Muscle of leg (tissue), 11 donors: ENCODE results near the gene TECTA. TPM values are rescaled to one million over a fixed set of nuclear protein-coding genes. Genes with fewer than 3 reads are reported as not detected.

Source experiments
- DNase-seq: peaks from one replicate; pipeline ENCODE4 v3.0.0; 2013
- H3K27ac ChIP-seq: one replicate; pipeline ENCODE4 v1.5.1; 2013; ENCODE audit warnings: mild to moderate bottlenecking, low read length, control low read depth
- H3K27me3 ChIP-seq: one replicate; pipeline ENCODE4 v1.6.1; 2013; ENCODE audit warnings: low read length; ENCODE audit not compliant: control insufficient read depth, insufficient read depth
- H3K36me3 ChIP-seq: one replicate; pipeline ENCODE4 v1.6.1; 2013; ENCODE audit warnings: low read length; ENCODE audit not compliant: control insufficient read depth, insufficient read depth
- H3K4me1 ChIP-seq: one replicate; pipeline ENCODE4 v1.6.1; 2013; ENCODE audit warnings: low read length; ENCODE audit not compliant: control insufficient read depth, insufficient read depth
- H3K4me3 ChIP-seq: one replicate; pipeline ENCODE4 v1.5.1; 2013; ENCODE audit warnings: low read length, control low read depth
- H3K9me3 ChIP-seq: replicated peaks from 2 replicates; pipeline ENCODE4 v1.6.1; 2013; ENCODE audit warnings: low read depth, low read length; ENCODE audit not compliant: control insufficient read depth
- WGBS: methylation state at CpG from one replicate; pipeline ENCODE4 v1.1.5; 2013; ENCODE audit warnings: missing lambda C conversion rate; ENCODE audit not compliant: insufficient coverage; 5-methylcytosine and 5-hydroxymethylcytosine counted together
- polyA plus RNA-seq, 8 donors: library from polyadenylated mRNA; unstranded; fragments of 120-200 nt; gene quantifications; one replicate each; pipeline versions ENCODE4 v1.2.1 to v1.2.3, GENCODE V29; 2013; ENCODE audit warnings: inconsistent platforms in 1 of 8, low replicate concordance in 1 of 8; ENCODE audit not compliant: insufficient read length in 8 of 8, insufficient read depth in 1 of 8
- total RNA-seq: library from RNA; stranded (reverse); fragments of 120-200 nt; gene quantifications from one replicate; pipeline ENCODE4 v1.2.4, GENCODE V29; 2013

The TECTA gene
- total and polyA plus RNA-seq, 9 donors, result 0.89 to 1.7 (median 1.4) TPM

DNA sequence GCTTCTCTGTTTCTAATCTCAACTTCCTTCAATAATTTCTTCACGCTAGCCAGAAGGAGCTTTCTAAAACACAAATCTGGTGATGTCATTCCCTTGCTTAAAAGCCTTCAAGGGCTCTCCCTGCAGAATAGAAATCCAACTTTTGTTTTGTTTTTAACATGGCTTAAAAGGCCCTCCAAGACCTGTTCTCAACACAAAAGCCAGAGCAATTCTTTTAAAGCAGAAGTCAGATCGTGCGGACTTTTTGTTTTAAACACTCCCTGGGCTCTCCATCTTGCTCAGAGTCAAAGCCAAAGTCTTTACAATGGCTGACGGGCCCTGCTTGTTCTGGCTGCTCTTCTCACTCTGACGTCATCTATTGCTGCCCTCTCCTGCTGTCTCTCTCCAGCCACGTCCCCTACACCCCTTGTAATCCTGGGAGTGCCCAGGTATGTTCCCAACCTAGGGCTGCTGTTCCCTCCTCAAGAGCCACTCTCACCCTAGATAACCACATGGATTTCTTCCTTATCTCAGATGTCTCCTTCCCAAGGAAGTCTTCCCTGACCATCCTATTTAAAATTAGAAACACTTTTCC, 22.5 kb downstream of the TECTA start:
- peaks cover 3% of the 10 kb centered on the region for H3K4me1 ChIP-seq
- H3K27ac ChIP-seq, result no peak overlapping the region
- H3K9me3 ChIP-seq, result peaks cover 8% of the 10 kb centered on the region
- peak; percentile 68 for DNase-seq
- H3K27me3 ChIP-seq, result peaks cover 3% of the 10 kb centered on the region
- no peak overlapping the region for H3K4me3 ChIP-seq
- 18% methylated on average over 6 of the region's 6 CpGs for whole genome bisulfite sequencing
- no peaks in the 10 kb centered on the region for H3K36me3 ChIP-seq

DNA sequence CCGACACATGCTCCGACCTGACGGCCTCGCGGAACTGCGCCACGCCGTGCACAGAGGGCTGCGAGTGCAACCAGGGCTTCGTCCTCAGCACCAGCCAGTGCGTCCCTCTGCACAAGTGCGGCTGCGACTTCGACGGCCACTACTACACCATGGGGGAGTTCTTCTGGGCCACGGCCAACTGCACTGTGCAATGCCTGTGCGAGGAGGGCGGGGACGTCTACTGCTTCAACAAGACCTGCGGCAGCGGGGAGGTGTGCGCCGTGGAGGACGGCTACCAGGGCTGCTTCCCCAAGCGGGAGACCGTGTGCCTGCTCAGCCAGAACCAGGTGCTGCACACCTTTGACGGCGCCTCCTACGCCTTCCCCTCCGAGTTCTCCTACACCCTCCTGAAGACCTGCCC, 26.8 kb downstream of the TECTA start:
- peaks cover 3% of the 10 kb centered on the region for H3K27me3 ChIP-seq
- H3K4me3 ChIP-seq, result no peak overlapping the region
- no peak overlapping the region for H3K27ac ChIP-seq
- H3K9me3 ChIP-seq, result no peaks in the 10 kb centered on the region
- no peaks in the 10 kb centered on the region for H3K36me3 ChIP-seq
- H3K4me1 ChIP-seq, result peaks cover 3% of the 10 kb centered on the region
- WGBS, result 93% methylated on average over 30 of the region's 30 CpGs
- no peak for DNase-seq

DNA sequence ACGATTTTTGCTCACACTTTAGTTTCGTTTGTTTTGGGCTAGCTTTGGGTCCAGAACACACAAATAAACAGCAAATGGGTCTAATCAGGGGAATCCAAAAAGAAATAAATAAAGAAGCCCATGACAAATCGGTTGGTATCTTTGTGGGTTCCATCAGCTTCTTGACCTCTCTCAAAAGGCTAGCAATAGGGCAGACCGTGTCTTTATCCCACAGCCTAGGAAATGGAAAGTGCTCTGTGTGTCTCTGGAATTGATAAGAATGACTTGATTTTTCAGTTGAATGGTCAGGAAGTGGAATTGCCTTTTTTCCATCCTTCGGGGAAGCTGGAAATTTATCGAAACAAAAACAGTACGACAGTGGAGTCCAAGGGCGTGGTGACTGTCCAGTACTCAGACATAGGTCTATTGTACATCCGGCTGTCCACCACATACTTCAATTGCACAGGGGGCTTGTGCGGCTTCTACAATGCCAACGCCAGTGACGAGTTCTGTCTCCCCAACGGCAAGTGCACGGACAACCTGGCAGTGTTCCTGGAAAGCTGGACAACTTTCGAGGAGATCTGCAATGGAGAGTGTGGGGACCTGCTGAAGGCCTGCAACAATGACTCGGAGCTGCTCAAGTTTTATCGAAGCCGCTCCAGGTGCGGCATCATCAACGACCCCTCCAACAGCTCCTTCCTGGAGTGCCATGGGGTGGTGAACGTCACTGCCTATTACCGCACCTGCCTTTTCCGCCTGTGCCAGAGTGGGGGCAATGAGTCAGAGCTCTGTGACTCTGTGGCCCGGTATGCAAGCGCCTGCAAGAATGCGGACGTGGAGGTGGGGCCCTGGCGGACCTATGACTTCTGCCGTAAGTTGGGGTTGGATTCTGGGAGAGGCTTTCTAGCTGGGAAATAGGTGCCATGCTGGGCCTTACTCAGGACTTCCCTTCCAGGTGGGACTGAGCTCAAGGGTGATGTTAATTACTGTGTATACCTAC, 28.6 kb downstream of the TECTA start:
- H3K27ac ChIP-seq, result no peak overlapping the region
- H3K36me3 ChIP-seq, result no peaks in the 10 kb centered on the region
- H3K4me1 ChIP-seq, result peaks cover 5% of the 10 kb centered on the region
- WGBS, result 92% methylated on average over 22 of the region's 29 CpGs
- H3K27me3 ChIP-seq, result peaks cover 3% of the 10 kb centered on the region
- no peaks in the 10 kb centered on the region for H3K9me3 ChIP-seq
- DNase-seq, result no peak
- no peak overlapping the region for H3K4me3 ChIP-seq

DNA sequence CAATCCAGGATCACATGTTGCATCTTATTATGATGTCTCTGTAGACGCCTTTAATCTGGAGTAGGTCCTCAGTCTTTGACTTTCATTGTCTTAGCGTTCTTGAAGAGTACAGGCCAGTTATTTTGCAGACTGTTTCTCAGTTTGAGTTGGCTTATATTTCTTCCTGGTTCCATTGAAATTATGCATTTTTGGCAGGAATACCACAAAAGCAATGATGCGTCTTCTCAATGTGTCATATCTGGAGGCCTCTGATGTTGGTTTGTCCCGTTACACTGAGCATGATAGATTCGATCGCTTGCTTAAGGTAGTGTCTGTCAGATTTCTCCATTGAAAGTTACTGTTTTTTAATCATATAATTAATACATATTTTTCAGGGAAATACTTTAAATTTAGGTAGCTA, 30.6 kb downstream of the TECTA start:
- WGBS, result no CpG with 5 or more reads among the region's 6 CpGs

DNA sequence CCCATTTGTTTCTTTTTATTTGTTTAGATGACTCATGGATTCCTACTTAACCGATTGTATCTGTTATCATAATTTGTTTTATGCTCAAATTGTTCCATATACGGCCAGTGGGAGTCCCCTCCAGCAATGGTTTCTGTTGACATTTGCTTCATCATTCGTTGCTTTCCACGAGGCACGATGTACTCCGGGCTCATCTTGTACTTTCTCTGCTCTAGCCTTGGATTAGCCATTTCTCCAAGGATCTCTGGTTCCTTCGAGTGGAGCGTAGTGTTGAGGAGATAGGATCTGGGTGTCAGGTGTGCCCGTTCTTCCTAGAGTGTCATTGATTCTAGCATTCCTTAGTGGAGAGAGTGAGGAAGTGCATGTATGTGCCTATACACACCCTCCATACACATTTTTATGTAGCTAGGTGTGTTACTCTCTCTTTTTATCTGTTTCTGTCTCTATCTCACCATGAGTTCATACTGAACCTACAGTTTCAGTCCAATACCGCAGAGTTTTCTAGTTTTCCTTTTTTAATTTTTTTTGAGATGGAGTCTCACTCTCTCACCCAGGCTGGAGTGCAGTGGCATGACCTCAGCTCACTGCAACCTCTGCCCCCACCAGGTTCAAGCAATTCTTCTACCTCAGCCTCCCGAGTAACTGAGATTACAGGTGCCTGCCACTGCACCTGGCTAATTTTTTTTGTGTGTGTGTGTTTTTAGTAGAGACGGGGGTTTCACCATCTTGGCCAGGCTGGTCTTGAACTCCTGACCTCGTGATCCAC, 31.4 kb downstream of the TECTA start:
- 67% methylated on average over 1 of the region's 13 CpGs for WGBS
- no peaks in the 10 kb centered on the region for H3K9me3 ChIP-seq
- no peak for DNase-seq

More for the DNA sequence above, 30.6 kb downstream of the TECTA start:
- H3K27me3 ChIP-seq, result no peaks in the 10 kb centered on the region
- no peaks in the 10 kb centered on the region for H3K9me3 ChIP-seq
- peaks cover 8% of the 10 kb centered on the region for H3K4me1 ChIP-seq
- DNase-seq, result peak; percentile 24
- no peaks in the 10 kb centered on the region for H3K36me3 ChIP-seq
- H3K4me3 ChIP-seq, result no peak overlapping the region
- H3K27ac ChIP-seq, result no peak overlapping the region

DNA sequence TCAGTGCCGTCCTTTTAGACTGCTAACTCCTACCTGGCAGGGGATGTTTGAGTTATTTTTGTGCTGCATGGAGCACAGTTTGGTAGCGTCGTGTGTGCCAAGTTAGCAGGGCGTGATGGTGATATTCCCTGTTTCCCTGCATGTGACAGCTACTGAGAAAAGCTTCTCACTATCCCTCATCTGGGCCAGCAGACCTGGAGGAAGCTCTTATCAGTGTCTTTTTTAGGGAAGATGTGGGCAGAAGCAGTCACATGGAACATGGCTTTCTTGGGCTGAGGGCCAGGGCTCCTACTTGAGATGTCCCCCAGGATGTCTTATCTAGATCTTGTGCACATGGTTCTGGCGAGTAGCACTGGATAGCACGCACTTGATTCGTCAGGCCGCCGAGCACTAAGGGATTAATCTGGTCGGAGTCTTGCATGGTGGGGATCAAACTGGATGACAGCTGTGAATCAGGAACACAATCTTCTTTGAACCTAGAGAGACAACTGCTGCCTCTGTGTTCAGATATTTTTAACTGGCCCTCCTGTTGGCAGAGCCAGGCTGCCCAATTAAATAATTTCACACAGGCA, 33.8 kb downstream of the TECTA start:
- no peak overlapping the region for H3K27ac ChIP-seq
- DNase-seq, result peak; percentile 44
- WGBS, result 56% methylated on average over 6 of the region's 10 CpGs

More for the DNA sequence above, 31.4 kb downstream of the TECTA start:
- peaks cover 8% of the 10 kb centered on the region for H3K4me1 ChIP-seq
- no peak overlapping the region for H3K27ac ChIP-seq
- no peaks in the 10 kb centered on the region for H3K27me3 ChIP-seq
- no peak overlapping the region for H3K4me3 ChIP-seq
- H3K36me3 ChIP-seq, result no peaks in the 10 kb centered on the region

DNA sequence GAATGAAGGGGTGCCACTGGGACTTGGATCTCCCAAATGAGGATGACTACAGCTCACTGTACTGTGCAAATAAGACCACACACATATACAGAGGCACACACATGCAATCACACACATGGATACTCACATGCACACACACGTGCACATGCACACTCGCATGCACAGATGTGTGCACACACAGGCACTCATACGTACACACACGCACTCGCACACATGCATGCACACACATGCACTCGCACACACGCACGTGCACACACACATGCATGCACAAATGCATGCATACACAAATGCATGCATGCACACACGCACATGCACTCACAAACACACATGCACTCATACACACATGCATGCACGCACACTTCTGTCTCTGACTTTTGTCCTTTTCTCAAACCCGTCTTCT, 36.0 kb downstream of the TECTA start:
- H3K4me3 ChIP-seq, result no peak overlapping the region
- WGBS, result 85% methylated on average over 11 of the region's 11 CpGs
- H3K4me1 ChIP-seq, result peaks cover 8% of the 10 kb centered on the region
- no peak for DNase-seq
- no peaks in the 10 kb centered on the region for H3K27me3 ChIP-seq
- H3K9me3 ChIP-seq, result no peaks in the 10 kb centered on the region
- H3K36me3 ChIP-seq, result no peaks in the 10 kb centered on the region
- H3K27ac ChIP-seq, result no peak overlapping the region

More for the DNA sequence above, 33.8 kb downstream of the TECTA start:
- H3K4me3 ChIP-seq, result no peak overlapping the region
- no peaks in the 10 kb centered on the region for H3K27me3 ChIP-seq
- no peaks in the 10 kb centered on the region for H3K36me3 ChIP-seq
- H3K9me3 ChIP-seq, result no peaks in the 10 kb centered on the region
- peaks cover 8% of the 10 kb centered on the region for H3K4me1 ChIP-seq

DNA sequence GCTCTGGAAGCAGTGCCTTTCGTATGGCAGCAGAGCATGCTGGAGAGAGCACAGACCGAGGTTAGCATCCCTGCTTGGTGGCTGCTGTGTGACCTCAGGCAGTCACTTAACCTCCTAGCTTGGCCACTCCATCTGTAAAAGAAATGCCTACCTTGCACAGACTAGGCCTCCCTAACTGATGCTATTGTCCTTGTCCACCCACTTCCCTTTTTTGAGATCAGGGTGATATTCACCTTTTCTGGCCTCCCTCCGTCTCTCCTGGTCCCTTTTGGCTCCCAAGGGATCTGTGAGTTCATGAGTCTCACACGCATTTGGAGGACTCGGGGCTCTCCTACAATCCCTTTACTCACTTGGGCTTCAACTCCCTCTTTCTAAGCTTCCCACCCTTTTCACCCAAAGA, 37.2 kb downstream of the TECTA start:
- 69% methylated on average over 5 of the region's 5 CpGs for WGBS
- no peak for DNase-seq
- Histone ChIP-seq H3K4me1 (peaks cover 8% of the 10 kb centered on the region), H3K27me3 (no peaks in the 10 kb centered on the region), H3K36me3 (no peaks in the 10 kb centered on the region), H3K9me3 (no peaks in the 10 kb centered on the region), H3K4me3 (no peak overlapping the region), H3K27ac (no peak overlapping the region)

DNA sequence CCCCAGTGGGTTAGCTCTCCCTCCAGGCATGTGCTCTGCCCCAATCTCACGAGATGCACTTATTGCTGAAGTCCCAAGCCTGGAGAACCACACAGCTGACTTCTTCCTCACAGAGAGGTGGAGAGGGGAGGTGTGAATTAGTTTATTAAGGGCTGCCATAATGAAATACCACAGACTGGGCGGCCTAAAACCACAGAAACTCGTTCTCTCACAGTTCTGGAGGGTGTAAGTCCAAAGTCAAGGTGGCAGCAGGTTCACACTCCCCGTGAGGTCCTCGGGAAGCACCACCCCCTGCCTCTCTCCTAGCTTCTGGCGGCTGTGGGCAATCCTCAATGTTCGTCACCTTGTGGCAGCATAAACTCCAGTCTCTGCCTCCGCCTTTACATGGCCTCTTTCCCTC, 39.3 kb downstream of the TECTA start:
- DNase-seq, result no peak
- H3K36me3 ChIP-seq, result no peaks in the 10 kb centered on the region
- WGBS, result 82% methylated on average over 7 of the region's 8 CpGs

More for the DNA sequence above, 39.3 kb downstream of the TECTA start:
- no peaks in the 10 kb centered on the region for H3K4me1 ChIP-seq
- H3K27ac ChIP-seq, result no peak overlapping the region
- H3K9me3 ChIP-seq, result no peaks in the 10 kb centered on the region
- H3K4me3 ChIP-seq, result no peak overlapping the region
- no peaks in the 10 kb centered on the region for H3K27me3 ChIP-seq
